ENCODE measurements around the gene TPH1. TPM values are rescaled to one million over a fixed set of nuclear protein-coding genes. Genes with fewer than 3 reads are reported as not detected.

Gene TPH1
- total and polyA plus RNA-seq, 4 donors, result 0.46 to 0.99 (median 0.63) TPM

GRCh38 chr11:18050848-18051247 is 4.8 kb upstream of the TPH1 start:
- H3K4me1 ChIP-seq (ENCODE audit: control insufficient read depth, insufficient read depth, low read length), result peaks cover 2% of the 10 kb centered on the region
- H3K27me3 ChIP-seq (ENCODE audit: control insufficient read depth, insufficient read depth, low read length), result peaks cover 11% of the 10 kb centered on the region
- no peaks in the 10 kb centered on the region for H3K36me3 ChIP-seq (ENCODE audit: control insufficient read depth, insufficient read depth, low read length)
- no CpG with 5 or more reads among the region's 2 CpGs for WGBS (ENCODE audit: insufficient coverage)
- H3K4me3 ChIP-seq (ENCODE audit: low read depth, low read length), result no peak overlapping the region
- H3K27ac ChIP-seq (ENCODE audit: low read depth, low read length), result no peak overlapping the region
- H3K9me3 ChIP-seq (ENCODE audit: control insufficient read depth, insufficient read depth, low read length), result no peaks in the 10 kb centered on the region
- DNase-seq (ENCODE audit: low read depth in 4 of 6, low spot score in 6 of 6), result no peak

- Histone ChIP-seq H3K27me3 (ENCODE audit: control insufficient read depth, insufficient read depth, low read length) (no peaks in the 10 kb centered on the region), H3K27ac (ENCODE audit: low read depth, low read length) (no peak overlapping the region), H3K4me3 (ENCODE audit: low read depth, low read length) (no peak overlapping the region), H3K4me1 (ENCODE audit: control insufficient read depth, insufficient read depth, low read length) (no peaks in the 10 kb centered on the region), H3K9me3 (ENCODE audit: control insufficient read depth, insufficient read depth, low read length) (no peaks in the 10 kb centered on the region), H3K36me3 (ENCODE audit: control insufficient read depth, insufficient read depth, low read length) (no peaks in the 10 kb centered on the region)
- DNase-seq (ENCODE audit: low read depth in 4 of 6, low spot score in 6 of 6), result no peak
These were observed 9.6 kb downstream of the TPH1 start for GRCh38 chr11:18036456-18036855.

GRCh38 chr11:18027475-18027874 is 18.6 kb downstream of the TPH1 start:
- Histone ChIP-seq H3K9me3 (ENCODE audit: control insufficient read depth, insufficient read depth, low read length) (no peaks in the 10 kb centered on the region), H3K27me3 (ENCODE audit: control insufficient read depth, insufficient read depth, low read length) (no peaks in the 10 kb centered on the region)
- 100% methylated on average over 2 of the region's 2 CpGs for WGBS (ENCODE audit: insufficient coverage)

GRCh38 chr11:18022419-18022818 is 23.6 kb downstream of the TPH1 start:
- Histone ChIP-seq H3K4me1 (ENCODE audit: control insufficient read depth, insufficient read depth, low read length) (no peaks in the 10 kb centered on the region), H3K27ac (ENCODE audit: low read depth, low read length) (no peak overlapping the region), H3K9me3 (ENCODE audit: control insufficient read depth, insufficient read depth, low read length) (no peaks in the 10 kb centered on the region), H3K4me3 (ENCODE audit: low read depth, low read length) (no peak overlapping the region), H3K27me3 (ENCODE audit: control insufficient read depth, insufficient read depth, low read length) (no peaks in the 10 kb centered on the region), H3K36me3 (ENCODE audit: control insufficient read depth, insufficient read depth, low read length) (no peaks in the 10 kb centered on the region)
- DNase-seq (ENCODE audit: low read depth in 4 of 6, low spot score in 6 of 6), result no peak
- WGBS (ENCODE audit: insufficient coverage), result no CpG with 5 or more reads among the region's 1 CpG

More at GRCh38 chr11:18027475-18027874, 18.6 kb downstream of the TPH1 start:
- no peaks in the 10 kb centered on the region for H3K36me3 ChIP-seq (ENCODE audit: control insufficient read depth, insufficient read depth, low read length)
- no peak overlapping the region for H3K27ac ChIP-seq (ENCODE audit: low read depth, low read length)
- H3K4me3 ChIP-seq (ENCODE audit: low read depth, low read length), result no peak overlapping the region
- DNase-seq (ENCODE audit: low read depth in 4 of 6, low spot score in 6 of 6), result no peak
- H3K4me1 ChIP-seq (ENCODE audit: control insufficient read depth, insufficient read depth, low read length), result no peaks in the 10 kb centered on the region

- DNase-seq (ENCODE audit: low read depth in 4 of 6, low spot score in 6 of 6), result no peak
- no peak overlapping the region for H3K4me3 ChIP-seq (ENCODE audit: low read depth, low read length)
- H3K4me1 ChIP-seq (ENCODE audit: control insufficient read depth, insufficient read depth, low read length), result no peaks in the 10 kb centered on the region
- H3K27me3 ChIP-seq (ENCODE audit: control insufficient read depth, insufficient read depth, low read length), result no peaks in the 10 kb centered on the region
- no peak overlapping the region for H3K27ac ChIP-seq (ENCODE audit: low read depth, low read length)
- H3K36me3 ChIP-seq (ENCODE audit: control insufficient read depth, insufficient read depth, low read length), result no peaks in the 10 kb centered on the region
- H3K9me3 ChIP-seq (ENCODE audit: control insufficient read depth, insufficient read depth, low read length), result no peaks in the 10 kb centered on the region
These were observed 26.4 kb downstream of the TPH1 start for GRCh38 chr11:18019650-18020049.

- peak in 1 of 6 donors; percentile 23 for DNase-seq (ENCODE audit: low read depth in 4 of 6, low spot score in 6 of 6)
- no peaks in the 10 kb centered on the region for H3K36me3 ChIP-seq (ENCODE audit: control insufficient read depth, insufficient read depth, low read length)
- H3K27me3 ChIP-seq (ENCODE audit: control insufficient read depth, insufficient read depth, low read length), result no peaks in the 10 kb centered on the region
- H3K9me3 ChIP-seq (ENCODE audit: control insufficient read depth, insufficient read depth, low read length), result no peaks in the 10 kb centered on the region
- H3K4me1 ChIP-seq (ENCODE audit: control insufficient read depth, insufficient read depth, low read length), result peaks cover 7% of the 10 kb centered on the region
- no peak overlapping the region for H3K27ac ChIP-seq (ENCODE audit: low read depth, low read length)
- no peak overlapping the region for H3K4me3 ChIP-seq (ENCODE audit: low read depth, low read length)
- WGBS (ENCODE audit: insufficient coverage), result 100% methylated on average over 2 of the region's 2 CpGs
These were observed 29.3 kb downstream of the TPH1 start for GRCh38 chr11:18016789-18017188.

- no peaks in the 10 kb centered on the region for H3K27me3 ChIP-seq (ENCODE audit: control insufficient read depth, insufficient read depth, low read length)
- no peak overlapping the region for H3K4me3 ChIP-seq (ENCODE audit: low read depth, low read length)
- H3K4me1 ChIP-seq (ENCODE audit: control insufficient read depth, insufficient read depth, low read length), result peaks cover 10% of the 10 kb centered on the region
- no peak for DNase-seq (ENCODE audit: low read depth in 4 of 6, low spot score in 6 of 6)
- H3K27ac ChIP-seq (ENCODE audit: low read depth, low read length), result no peak overlapping the region
- H3K36me3 ChIP-seq (ENCODE audit: control insufficient read depth, insufficient read depth, low read length), result no peaks in the 10 kb centered on the region
- H3K9me3 ChIP-seq (ENCODE audit: control insufficient read depth, insufficient read depth, low read length), result no peaks in the 10 kb centered on the region
These were observed 31.2 kb downstream of the TPH1 start for GRCh38 chr11:18014876-18015275.

GRCh38 chr11:18013790-18014507 is 32.1 kb downstream of the TPH1 start:
- 17% methylated on average over 6 of the region's 11 CpGs for WGBS (ENCODE audit: insufficient coverage)
- no peaks in the 10 kb centered on the region for H3K9me3 ChIP-seq (ENCODE audit: control insufficient read depth, insufficient read depth, low read length)
- peaks cover 10% of the 10 kb centered on the region for H3K4me1 ChIP-seq (ENCODE audit: control insufficient read depth, insufficient read depth, low read length)
- H3K27me3 ChIP-seq (ENCODE audit: control insufficient read depth, insufficient read depth, low read length), result no peaks in the 10 kb centered on the region
- peak overlapping the region; percentile 82 for H3K4me3 ChIP-seq (ENCODE audit: low read depth, low read length)
- peak in 1 of 6 donors; percentile 15 for DNase-seq (ENCODE audit: low read depth in 4 of 6, low spot score in 6 of 6)
- no peaks in the 10 kb centered on the region for H3K36me3 ChIP-seq (ENCODE audit: control insufficient read depth, insufficient read depth, low read length)
- H3K27ac ChIP-seq (ENCODE audit: low read depth, low read length), result peak overlapping the region; percentile 82

- peak; percentile 57 to 95 (median 71) for DNase-seq (ENCODE audit: low read depth in 4 of 6, low spot score in 6 of 6)
- WGBS (ENCODE audit: insufficient coverage), result under 1% methylated on average over 77 of the region's 93 CpGs
- H3K4me3 ChIP-seq (ENCODE audit: low read depth, low read length), result peak within 1 kb of the TSS; percentile 82
- H3K36me3 ChIP-seq (ENCODE audit: control insufficient read depth, insufficient read depth, low read length), result no peaks in the 10 kb centered on the region
- H3K27ac ChIP-seq (ENCODE audit: low read depth, low read length), result peak within 1 kb of the TSS; percentile 82
- peaks cover 10% of the 10 kb centered on the region for H3K4me1 ChIP-seq (ENCODE audit: control insufficient read depth, insufficient read depth, low read length)
- H3K27me3 ChIP-seq (ENCODE audit: control insufficient read depth, insufficient read depth, low read length), result no peaks in the 10 kb centered on the region
- H3K9me3 ChIP-seq (ENCODE audit: control insufficient read depth, insufficient read depth, low read length), result no peaks in the 10 kb centered on the region
These were observed 32.9 kb downstream of the TPH1 start, which contains the start of gene SERGEF for GRCh38 chr11:18012906-18013781. SERGEF (minus strand) TSS chr11:18013047; CDS start chr11:18013010, 37 bp downstream.

Measured in spinal cord (tissue), 10 donors.